HPDE6-E6E7 (cell line): ENCODE results near the gene GTPBP6.
A peak's percentile ranks its signal among the peaks of the same experiment; 100 is the strongest.
"Not testable (repeated sequence)": the region's sequence is repeated elsewhere in the genome, so short reads cannot be mapped to it uniquely, and the experiment has no call there.

ENCODE experiments used
- DNase-seq: peaks from one replicate; pipeline ENCODE4 v3.0.0; 2011; ENCODE audit warnings: missing footprints; ENCODE audit errors: extremely low spot score

The GTPBP6 gene

DNA sequence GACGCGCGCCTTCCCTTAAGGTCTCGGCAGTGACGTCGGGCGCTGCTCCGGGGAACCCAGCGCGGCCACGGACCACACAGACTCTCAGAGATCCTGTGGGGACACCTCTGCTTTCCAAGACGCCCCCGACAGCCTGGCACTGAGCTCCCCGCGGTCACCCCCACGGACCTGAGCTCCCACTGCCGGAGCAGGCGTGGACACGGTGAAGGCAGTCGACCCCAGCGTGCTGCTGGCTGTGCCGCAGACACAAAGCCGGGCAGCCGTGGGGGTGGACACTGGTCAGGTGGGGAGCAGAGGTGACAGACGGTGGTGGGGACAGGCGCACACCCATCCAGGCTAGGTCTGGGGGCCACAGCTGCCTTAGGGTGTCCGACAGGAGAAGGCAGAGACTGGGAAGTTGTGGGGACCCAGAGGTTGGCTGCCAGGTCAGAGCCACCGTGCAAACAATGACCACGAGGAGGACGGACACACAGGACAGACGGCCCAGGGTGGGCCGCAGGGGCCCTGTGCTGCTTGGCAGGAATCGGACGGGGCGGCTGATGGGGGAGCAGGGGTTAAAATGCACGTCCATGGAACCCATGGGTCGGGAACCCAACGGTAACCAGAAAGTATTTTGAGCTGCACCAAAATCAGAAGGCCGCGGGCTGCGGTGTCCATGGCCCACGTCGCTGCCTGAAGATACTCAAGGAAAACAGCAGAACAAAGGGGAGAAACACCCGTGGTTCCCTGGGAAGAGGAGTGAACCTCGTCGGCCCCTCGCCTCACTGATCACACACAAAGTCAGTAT, 16.6 kb upstream of the GTPBP6 start:
- no peak for DNase-seq

DNA sequence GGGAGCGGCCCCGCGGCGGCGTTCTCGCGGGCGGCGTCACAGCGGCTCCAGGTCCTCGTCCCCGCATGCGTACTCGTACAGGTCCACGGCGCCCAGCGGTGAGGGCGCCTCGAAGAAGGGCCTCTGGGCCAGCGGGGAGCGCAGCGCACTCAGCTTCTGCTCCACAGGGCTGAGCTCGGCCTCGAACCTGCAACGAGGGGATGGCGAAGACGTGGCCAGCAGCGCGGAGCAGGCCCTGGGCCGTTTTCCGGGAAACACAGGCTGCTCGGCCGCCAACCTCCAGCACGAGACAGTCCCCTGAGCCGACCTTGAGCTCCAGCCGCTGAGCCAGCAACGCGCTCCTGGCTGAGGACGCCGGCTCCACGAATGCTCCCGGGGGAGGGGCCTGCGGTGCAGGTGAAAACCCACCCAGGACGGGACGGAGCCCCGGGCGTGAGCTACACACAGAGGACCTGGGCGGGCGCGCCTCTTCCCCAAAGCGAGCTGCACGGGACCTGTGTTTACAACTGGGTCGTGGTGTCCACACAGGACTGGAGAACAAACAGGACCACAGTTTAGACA, 15.8 kb upstream of the GTPBP6 start:
- no peak for DNase-seq

DNA sequence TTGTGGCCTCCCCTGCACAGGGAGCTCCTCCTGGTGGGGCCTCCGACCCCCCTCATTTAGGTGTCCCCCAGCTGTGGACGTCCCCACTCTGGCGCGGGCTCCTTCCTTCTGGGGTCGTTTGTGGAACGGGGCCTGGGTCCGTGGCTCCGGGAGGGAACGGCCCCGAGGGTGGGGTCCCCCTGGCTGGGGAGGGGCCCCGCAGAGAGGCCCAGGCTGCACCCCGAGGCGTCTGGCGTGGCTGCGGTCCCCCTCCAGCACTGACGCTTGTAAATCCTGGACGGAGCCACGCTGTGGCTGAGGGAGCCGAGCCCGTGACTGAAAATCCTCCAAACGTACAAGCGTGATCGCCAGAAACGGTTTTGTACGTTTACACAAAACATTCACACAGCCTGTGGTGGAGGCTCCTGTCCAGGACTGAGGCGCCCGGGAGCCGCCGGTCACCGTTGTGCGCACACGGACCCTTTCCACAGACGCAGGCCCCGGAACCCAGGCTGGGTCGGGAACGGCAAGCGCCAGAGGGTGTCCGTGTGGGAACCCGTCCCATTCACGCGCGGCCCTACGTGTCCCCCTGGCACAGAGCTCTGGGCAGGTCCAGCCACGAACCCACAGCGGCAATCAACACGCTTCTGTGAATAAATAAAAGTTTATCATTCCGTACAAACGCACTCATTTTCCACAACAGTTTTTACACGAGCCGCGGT, 15.2 kb upstream of the GTPBP6 start:
- DNase-seq: no peak

DNA sequence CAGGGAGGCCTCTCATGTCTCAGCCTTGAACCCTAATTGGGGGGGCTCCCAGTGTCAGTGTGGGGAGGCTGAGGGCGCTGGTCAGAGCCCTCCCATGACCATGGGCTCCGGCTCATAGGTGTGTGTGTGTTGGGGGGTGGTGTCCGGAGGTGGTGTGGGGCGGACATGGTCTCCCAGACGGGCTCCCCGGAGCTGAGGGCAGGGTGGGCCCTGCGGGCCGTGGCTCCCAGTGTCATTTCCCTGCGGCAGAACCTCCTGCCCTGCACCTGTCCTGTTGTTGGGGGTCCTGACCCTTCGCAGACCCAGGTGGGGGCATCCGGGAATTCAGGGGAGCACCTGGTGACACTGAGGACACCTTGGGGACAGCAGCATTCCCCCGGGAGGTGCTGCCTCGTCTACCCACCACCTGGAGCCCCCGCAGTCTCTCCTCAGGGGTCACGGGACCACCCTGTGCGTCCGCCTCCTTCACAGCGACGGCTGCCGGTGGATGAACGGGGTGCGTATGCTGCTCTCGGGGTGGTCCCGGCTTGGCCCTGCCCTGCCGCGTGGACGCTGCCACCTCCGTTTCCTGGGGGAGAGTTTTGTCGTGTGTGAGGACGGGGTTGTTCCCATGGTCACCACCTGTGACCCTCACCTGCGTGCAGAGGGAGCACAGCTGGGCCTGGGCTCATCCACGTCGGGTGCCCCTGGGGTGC, 14.5 kb upstream of the GTPBP6 start:
- DNase-seq: no peak

DNA sequence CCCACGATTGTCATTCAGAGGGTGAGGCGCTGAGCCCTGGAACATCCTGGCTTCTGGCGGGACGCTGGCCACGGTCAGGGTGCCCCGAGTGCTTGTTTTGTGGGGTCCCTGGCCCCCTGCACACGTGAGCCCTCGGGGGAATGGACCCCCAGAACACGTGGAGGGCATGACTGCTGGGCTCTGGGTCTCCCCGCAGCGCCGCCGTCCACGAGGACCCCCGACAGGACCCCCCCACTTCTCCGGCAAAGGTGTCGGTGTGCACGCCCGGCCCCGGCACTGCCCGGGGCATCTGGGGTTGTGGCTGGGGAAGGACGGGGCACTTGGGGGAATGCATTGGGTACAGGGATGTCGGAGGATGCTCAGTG, 13.9 kb upstream of the GTPBP6 start:
- DNase-seq: no peak

DNA sequence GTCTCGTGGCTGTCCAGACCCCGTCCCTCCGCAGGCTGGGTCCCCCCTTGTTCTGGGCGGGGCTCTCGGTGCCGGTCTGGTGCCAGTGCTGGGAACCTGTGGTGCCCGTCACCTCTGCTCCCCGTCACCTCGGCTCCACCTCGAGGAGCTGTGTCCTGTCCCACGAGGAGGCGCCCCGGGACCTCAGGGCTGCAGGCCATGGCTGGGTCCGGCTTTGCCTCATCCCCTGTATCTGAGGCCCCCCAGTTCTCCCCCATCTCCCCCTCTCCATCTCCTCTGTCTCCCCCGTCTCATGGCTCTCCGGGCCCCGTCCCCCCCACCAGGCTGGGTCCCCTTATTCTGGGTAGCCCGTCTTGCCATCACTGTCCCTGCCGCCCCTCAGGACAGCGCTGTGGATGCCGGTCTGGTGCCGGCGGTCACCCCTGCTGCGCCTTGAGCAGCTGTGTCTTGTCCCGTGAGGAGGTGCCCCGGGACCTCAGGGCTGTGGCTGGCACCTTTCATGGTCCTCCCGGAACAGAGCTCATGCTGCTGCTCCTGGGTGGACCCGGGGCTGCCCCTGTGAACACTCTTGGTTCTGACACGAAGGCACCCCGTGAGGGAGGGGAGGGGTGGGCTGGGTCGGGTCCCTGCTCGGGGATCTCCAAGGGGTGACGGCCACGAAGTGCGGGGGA, 13.4 kb upstream of the GTPBP6 start:
- no peak for DNase-seq

DNA sequence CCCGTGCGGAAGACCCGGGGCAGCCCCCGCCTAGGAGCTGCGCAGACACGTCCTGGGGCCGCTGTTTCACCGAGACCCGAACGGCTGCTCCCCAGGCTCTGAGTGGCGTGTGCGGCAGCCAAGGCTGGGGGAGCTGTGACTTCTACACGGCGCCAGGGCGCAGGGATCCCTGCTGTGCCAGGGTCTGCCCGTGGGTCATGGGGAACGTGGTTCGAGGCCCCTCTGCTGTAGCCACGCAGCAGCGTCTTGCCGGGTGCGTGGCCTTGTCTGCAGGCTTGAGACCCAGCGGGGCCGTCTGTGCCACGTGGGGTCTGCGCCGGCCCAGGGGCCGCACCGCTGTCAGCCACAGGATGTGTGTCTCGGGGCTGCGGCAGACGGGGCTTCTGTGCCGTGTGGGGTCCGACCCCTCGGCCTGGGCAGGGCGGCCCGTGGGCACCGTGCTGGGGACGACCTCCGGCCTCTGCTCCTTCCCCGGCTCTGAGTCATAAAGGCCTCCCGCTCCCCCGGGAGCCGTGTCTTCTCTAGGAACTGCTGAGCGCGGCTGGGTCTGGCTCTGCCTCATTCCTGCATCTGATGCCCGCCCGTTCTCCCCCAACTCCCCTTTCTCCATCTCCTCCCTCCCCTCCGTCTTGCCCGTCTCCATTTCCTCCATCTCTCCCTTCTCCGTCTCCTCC, 12.7 kb upstream of the GTPBP6 start:
- no peak for DNase-seq

DNA sequence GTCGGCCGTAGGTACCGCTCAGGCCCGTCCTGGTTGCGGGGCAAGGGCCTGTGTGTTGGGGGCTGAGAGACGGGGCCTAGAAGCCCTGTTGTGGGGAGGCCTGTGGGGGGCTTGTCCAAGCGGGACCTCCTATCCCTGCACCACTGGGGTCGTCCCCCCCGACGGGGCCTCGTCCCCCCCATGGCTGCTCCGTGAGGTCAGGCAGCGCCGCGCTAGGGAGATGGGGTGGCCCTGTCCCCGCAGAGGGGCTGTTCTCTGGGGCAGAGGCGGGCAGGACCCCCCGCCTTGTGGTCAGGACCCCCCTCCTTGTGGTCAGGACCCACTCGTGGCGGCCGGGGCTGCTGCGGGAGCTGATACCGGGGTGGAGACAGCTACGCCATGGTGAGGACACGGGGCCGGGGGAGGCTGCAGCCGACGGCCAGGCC, 12.1 kb upstream of the GTPBP6 start:
- no peak for DNase-seq

DNA sequence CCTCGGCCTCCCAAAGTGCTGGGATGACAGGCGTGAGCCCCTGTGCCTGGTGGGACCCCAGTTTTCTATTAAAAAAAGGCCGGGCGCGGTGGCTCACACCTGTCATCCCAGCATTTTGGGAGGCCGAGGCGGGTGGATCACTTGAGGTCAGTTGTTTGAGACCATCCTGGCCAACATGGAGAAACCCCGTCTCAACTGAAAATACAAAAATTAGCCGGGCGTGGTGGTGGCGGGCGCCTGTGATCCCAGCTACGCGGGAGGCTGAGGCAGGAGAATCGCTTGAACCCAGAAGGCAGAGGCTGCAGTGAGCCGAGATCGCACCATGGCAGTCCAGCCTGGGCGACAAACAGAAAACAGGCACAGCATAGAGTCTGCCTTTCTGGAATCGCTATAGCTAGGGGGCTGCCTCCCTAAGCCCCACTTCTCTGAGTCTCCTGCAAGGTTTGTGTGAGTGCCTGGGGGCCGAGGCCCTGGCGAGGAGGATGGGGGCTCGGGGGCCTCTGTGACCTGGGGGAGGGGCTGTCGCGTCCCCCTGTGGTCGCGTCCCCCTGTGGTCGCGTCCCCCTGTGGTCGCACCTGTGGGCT, 11.6 kb upstream of the GTPBP6 start:
- DNase-seq: not testable (repeated sequence)

DNA sequence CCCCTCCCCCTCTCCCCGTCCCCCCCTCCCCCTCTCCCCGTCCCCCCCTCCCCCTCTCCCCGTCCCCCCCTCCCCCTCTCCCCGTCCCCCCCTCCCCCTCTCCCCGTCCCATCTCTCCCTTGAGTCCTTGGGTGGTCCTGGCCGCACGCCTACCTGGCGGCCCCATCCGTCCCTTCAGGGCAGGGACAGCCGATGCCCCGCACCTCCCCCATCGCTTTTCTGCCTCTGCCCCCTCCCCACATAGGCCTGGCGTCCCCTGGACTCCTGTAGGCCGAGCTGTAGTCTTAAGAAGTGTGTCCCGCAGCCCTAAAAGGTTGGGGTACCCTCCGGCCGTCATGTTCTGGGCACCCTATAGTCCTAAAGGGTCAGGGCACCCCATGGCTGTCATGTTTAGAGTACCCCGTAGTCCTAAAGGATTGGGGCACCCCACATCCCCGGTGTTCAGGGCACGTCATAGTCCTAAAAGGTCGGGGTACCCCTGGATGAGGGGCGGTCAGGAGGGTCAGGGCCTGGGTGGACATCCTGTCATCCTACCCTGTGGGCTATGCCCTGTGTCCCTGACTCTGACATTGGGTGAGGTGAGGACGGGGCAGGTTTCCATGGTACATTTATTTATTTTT, 10.8 kb upstream of the GTPBP6 start:
- no peak for DNase-seq

DNA sequence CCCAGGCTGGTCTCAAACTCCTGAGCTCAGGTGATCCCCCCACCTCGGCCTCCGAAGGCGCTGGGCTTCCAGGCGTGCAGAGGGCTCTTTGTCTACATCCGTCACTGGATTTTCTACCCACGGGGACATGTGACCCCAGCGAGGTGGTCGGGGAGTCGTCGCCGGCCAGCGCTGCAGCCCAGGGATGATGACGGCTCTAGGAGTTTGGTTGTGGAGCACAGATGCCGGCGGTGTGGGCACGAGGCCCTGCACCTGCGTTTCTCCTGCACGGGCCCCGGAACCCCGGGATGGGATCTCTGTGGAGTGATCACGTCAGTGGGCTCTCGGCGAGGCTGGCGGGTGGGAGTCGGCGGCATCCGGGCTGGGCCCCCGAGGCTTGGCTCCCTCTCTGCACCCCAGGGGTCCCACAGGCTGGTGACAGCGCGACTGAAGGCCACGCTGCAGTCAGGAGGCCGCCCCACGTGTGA, 9.1 kb upstream of the GTPBP6 start:
- no peak for DNase-seq

DNA sequence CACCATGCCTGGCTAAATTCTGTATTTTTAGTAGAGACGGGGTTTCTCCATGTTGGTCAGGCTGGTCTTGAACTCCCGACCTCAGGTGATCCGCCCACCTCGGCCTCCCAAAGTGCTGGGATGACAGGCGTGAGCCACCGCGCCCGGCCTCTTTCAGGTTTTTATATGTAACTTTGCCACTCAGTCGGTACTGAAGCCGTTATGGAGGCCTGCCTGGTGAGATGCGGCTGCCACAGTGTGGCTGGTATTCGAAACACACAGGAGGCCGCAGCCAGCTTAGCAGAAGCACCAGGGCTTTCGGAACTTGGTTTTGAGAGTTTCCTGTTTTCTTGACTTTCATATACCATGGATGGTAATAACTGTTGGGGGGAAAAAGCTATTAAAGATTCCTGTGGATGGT, 6.1 kb upstream of the GTPBP6 start:
- not testable (repeated sequence) for DNase-seq

DNA sequence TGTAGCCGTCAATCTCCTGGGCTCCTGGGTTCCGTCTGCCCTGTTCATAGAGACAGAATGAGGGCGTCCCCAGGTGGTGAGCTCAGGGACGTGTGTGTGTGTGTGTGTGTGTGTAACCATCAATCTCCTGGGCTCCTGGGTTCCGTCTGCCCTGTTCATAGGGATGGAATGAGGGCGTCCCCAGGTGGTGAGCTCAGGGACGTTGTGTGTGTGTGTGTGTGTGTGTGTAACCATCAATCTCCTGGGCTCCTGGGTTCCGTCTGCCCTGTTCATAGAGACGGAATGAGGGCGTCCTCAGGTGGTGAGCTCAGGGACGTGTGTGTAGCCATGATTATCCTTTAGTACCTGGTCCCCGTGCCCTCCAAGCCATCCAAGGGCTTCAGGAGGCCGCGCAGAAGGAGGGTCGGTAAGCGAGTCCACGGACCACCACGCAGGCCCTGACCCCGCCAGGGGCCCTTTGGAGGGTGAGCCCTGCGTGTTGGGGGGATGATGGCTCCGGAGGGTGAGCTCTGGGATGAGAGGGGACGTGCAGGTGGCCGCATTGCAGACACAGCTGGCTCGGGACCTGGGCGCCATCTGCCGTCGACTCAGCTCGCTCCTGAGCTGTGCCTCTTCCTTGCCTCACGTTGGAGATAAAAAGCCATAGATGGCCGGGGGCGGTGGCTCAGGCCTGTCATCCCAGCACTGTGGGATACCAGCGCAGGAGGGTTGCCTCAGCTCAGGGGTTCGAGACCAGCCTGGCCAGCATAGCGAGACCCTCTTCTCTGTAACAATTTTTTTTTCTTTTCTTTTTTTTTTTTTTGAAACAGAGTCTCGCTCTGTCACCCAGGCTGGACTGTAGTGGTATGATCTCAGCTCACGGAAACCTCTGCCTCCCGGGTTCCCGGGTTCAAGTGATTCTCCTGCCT, 5.4 kb upstream of the GTPBP6 start:
- no peak for DNase-seq

DNA sequence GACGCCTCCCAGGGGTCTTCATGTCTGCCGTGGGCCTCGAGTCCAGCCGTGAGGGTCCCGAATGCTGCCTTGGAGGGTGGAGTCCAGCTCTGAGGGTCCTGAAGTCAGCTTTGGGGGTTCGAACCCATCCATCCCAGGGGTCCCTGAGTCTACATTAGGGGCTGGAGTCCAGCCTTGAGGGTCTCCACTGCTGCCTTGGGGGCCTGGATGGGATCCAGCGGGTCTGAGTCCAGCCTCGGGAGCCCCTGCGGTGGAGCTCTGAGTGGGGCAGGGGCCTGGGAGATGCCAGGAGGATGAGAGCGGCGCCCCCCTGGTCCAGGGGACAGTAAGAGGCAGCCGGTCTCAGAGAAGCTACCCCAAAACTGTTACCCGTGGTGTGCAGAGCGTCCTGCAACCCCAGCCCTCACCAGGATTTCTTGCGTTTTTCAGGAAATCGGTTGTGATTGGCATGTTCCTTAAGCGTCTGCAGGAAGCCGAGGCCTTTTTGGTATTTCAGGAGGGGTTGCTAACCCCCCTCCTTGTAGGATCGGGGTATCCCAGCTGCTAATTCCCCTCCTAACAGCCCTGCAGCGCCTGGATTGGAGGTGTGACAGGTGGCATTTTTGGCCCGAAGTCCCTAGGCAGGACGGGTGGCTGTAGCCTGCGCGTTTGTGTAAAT, 1.7 kb upstream of the GTPBP6 start:
- DNase-seq: no peak

DNA sequence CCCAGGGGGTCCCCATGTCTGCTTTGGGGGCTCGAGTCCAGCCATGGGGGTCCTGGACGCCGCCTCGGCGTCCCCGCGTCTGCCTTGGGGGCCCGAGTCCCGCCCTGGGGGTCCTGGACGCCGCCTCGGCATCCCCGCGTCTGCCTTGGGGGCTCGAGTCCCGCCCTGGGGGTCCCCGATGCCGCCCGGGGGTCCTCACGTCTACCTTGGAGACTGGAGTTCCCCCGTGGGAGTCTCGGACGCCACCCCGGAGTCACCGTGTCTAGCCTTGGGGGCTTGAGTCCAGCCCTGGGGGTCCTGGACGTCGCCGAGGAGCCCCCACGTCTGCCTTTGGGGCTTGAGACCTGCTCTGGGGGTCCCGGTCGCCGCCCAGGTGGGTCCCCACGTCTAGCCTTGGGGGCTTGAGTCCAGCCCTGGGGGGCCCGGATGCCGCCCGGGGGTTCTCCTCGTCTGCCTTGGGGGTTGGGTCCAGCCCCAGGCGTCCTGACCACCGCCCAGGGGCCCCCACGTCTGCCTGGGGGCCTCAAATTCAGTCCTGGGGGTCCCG, 1.1 kb upstream of the GTPBP6 start:
- no peak for DNase-seq

DNA sequence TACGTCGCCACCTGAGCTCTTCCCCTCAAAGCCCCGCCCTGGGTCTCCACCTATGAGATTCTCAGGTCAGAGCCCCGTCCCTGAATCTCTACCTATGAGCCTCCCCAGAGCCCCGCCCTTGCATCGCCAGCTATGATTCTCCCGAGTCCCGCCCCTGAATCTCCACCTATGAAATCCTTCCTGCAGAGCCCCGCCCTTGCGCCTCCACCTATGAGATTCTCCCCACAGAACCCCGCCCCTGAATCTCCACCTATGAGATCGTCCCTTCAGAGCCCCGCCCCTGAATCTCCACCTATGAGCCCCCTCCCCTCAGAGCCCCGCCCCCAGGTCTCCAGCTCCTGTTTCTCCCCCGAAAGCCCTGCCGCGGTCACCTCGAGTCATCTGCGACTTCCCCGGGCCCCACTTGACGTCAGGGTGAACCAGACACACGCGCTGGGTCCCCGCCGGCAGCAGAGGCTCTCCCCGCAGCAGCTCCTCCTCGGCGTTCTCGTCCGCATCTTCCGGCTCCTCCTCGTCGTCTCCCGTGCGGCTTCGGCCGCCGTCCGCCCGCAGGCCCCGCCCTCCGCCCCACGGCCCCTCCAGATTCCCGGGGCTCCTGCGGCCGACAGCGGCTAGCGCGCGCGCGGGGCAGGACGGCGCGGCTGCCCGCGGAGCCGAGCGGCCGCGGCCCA, 393 bp downstream of the GTPBP6 start:
- peak; percentile 91 for DNase-seq

DNA sequence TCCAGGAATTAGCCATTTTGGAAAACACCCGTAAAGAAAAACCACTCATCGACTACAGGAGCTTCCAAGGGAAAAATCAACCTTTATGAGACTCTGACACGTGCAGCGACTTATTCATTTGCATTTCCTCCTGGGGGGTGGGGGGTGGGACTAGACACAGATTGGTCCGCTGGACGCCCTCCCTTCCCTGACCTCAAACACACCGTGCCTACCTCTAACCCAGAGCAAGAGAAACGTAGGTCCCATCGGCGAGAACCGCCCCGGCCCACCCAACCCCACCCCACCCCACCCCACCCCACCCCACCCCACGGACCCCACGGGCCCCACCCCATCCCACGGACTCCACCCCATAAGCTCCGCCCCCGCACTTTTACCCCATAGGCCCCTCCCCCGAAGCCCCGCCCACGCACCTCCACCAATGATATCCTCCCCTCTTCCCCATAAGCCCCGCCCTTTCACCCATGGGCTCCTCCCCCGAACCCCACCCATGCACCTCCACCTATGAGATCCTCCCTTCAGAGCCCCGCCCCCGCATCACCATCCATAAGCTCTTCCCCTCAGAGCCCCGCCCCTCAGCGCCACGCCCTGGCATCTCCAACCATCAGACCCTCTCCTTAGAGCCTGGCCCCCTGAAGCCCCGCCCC, 1.1 kb downstream of the GTPBP6 start:
- no peak for DNase-seq
